ENCODE measurements around the gene CAST.
"Not testable (repeated sequence)": the region's sequence is repeated elsewhere in the genome, so short reads cannot be mapped to it uniquely, and the experiment has no call there.

Gene CAST

GRCh38 chr5:96730586-96730985, 68.4 kb downstream of the CAST start:
- Mint-ChIP-seq H3K9me3 (no peaks in the 10 kb centered on the region), H3K4me1 (peaks cover 16% of the 10 kb centered on the region), H3K27ac (no peak overlapping the region), H3K4me3 (no peak overlapping the region), H3K36me3 (peaks cover 56% of the 10 kb centered on the region)
- DNase-seq (ENCODE audit: low spot score in 2 of 2) (no peak), ATAC-seq (no peak)

GRCh38 chr5:96733771-96734500, 71.8 kb downstream of the CAST start:
- H3K4me3 Mint-ChIP-seq, result no peak overlapping the region
- H3K27ac Mint-ChIP-seq, result peak overlapping the region; percentile 58
- peaks cover 61% of the 10 kb centered on the region for H3K36me3 Mint-ChIP-seq
- peaks cover 17% of the 10 kb centered on the region for H3K4me1 Mint-ChIP-seq
- no peaks in the 10 kb centered on the region for H3K9me3 Mint-ChIP-seq
- DNase-seq (ENCODE audit: low spot score in 2 of 2) (no peak), ATAC-seq (no peak)

- no peaks in the 10 kb centered on the region for H3K9me3 Mint-ChIP-seq
- peaks cover 66% of the 10 kb centered on the region for H3K36me3 Mint-ChIP-seq
- no peak overlapping the region for H3K4me3 Mint-ChIP-seq
- H3K4me1 Mint-ChIP-seq, result peaks cover 17% of the 10 kb centered on the region
- peak overlapping the region; percentile 58 for H3K27ac Mint-ChIP-seq
- peak; percentile 43 for ATAC-seq
- no peak for DNase-seq (ENCODE audit: low spot score in 2 of 2)
Observed at GRCh38 chr5:96734871-96735325, 72.7 kb downstream of the CAST start.

DNA sequence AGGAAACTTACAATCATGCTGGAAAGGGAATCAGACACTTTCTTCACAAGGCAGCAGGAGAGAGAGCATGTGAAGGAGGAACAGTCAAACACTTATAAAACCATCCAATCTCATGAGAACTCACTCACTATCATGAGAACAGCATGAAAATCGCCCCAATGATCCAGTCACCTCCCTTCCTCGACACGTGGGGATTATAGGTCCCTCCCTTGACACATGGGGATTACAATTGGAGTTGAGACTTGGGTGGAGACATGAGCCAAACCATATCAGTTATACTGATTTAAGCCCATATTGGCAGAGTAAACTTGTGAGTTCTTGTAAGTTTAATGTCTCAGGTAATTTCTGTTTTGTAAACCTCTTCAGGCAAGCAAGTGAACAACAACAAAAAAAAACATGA, 74.8 kb downstream of the CAST start:
- H3K9me3 Mint-ChIP-seq, result no peaks in the 10 kb centered on the region
- H3K4me3 Mint-ChIP-seq, result no peak overlapping the region
- peaks cover 70% of the 10 kb centered on the region for H3K36me3 Mint-ChIP-seq
- DNase-seq (ENCODE audit: low spot score in 2 of 2) (no peak), ATAC-seq (no peak)
- peak overlapping the region; percentile 55 for H3K27ac Mint-ChIP-seq
- H3K4me1 Mint-ChIP-seq, result peaks cover 17% of the 10 kb centered on the region

GRCh38 chr5:96741106-96741505, 78.9 kb downstream of the CAST start:
- H3K4me3 Mint-ChIP-seq, result no peak overlapping the region
- no peak for DNase-seq (ENCODE audit: low spot score in 2 of 2)
- H3K9me3 Mint-ChIP-seq, result no peaks in the 10 kb centered on the region
- peaks cover 99% of the 10 kb centered on the region for H3K36me3 Mint-ChIP-seq
- H3K27ac Mint-ChIP-seq, result peak overlapping the region; percentile 89
- no peak for ATAC-seq
- peaks cover 9% of the 10 kb centered on the region for H3K4me1 Mint-ChIP-seq

DNA sequence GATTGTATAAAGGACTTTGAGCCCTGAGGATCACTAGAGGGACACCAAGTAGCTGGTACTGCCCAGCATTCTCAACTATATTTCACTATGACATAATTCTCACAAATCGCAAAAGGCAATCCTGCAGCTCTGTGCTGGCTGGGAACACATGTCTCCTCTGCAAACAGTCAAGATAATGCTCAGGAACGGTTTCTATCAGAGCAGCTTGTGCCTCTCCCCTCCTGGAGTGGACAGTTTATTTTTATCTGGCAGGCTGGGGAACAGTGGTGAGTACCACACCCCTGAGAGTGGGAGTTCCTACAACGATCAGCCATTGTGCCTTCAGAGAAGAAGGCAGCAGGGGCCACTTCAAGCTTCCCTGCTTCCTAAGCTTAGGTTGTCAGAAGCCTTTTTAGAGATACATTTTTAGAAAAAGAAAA, 79.7 kb downstream of the CAST start:
- H3K27ac Mint-ChIP-seq, result peak overlapping the region; percentile 89

GRCh38 chr5:96742538-96742937, 80.4 kb downstream of the CAST start:
- Mint-ChIP-seq H3K4me3 (no peak overlapping the region), H3K4me1 (peaks cover 12% of the 10 kb centered on the region), H3K27ac (peak overlapping the region; percentile 89), H3K9me3 (no peaks in the 10 kb centered on the region), H3K36me3 (peaks cover 99% of the 10 kb centered on the region)
- DNase-seq (ENCODE audit: low spot score in 2 of 2) (no peak), ATAC-seq (no peak)

More for the DNA sequence above, 79.7 kb downstream of the CAST start:
- Mint-ChIP-seq H3K9me3 (no peaks in the 10 kb centered on the region), H3K4me1 (peaks cover 12% of the 10 kb centered on the region), H3K4me3 (no peak overlapping the region), H3K36me3 (peaks cover 99% of the 10 kb centered on the region)
- ATAC-seq (no peak), DNase-seq (ENCODE audit: low spot score in 2 of 2) (no peak)

- peaks cover 99% of the 10 kb centered on the region for H3K36me3 Mint-ChIP-seq
- no peak for DNase-seq (ENCODE audit: low spot score in 2 of 2)
- H3K4me3 Mint-ChIP-seq, result no peak overlapping the region
- peak overlapping the region; percentile 89 for H3K27ac Mint-ChIP-seq
- H3K9me3 Mint-ChIP-seq, result no peaks in the 10 kb centered on the region
- ATAC-seq, result no peak
- H3K4me1 Mint-ChIP-seq, result peaks cover 12% of the 10 kb centered on the region
Observed at GRCh38 chr5:96743065-96743768, 81.0 kb downstream of the CAST start.

DNA sequence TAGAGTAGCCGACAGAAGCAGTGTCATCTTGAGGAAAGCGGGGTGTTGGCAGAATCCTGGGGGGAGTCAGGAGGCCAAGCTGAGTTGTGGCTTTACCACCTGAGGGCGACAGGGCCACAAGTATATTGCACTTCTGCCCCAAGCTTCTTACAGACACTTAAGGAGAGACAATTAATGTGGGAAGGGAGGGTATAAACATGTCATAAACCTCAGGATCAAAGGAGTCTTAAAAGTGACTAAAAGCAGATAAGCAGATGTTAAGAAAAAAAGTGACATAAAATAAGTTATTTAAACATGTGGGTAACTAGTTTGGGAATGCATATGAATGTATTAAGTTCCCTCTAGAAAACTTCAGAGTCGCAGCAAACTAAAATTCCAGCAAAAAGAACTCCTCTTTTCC, 81.6 kb downstream of the CAST start:
- Mint-ChIP-seq H3K9me3 (no peaks in the 10 kb centered on the region), H3K4me3 (no peak overlapping the region), H3K36me3 (peaks cover 99% of the 10 kb centered on the region), H3K4me1 (peaks cover 12% of the 10 kb centered on the region), H3K27ac (peak overlapping the region; percentile 89)
- no peak for DNase-seq (ENCODE audit: low spot score in 2 of 2)
- ATAC-seq, result no peak

GRCh38 chr5:96744218-96744617, 82.0 kb downstream of the CAST start:
- peaks cover 99% of the 10 kb centered on the region for H3K36me3 Mint-ChIP-seq

DNA sequence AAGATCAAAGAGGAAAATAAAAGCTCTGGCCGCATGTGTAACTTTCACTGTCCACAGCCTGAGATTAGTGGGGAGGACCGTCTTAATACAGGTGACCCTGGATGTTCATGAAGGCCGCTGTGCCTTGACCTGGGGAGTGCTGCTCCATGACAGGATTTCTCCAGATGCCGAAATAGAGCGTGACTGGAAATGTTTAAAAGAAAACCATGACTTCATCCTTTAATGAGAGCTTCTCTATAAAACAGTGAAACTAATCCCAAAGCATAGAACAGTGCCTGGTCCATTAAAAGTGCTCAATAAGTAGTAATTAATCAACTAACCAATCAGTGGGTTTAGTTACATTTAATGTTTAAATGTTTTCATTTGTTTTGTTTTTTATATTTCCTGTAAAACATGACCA, 82.8 kb downstream of the CAST start:
- peaks cover 96% of the 10 kb centered on the region for H3K36me3 Mint-ChIP-seq
- peaks cover 12% of the 10 kb centered on the region for H3K4me1 Mint-ChIP-seq
- ATAC-seq, result no peak
- peak overlapping the region; percentile 89 for H3K27ac Mint-ChIP-seq
- no peaks in the 10 kb centered on the region for H3K9me3 Mint-ChIP-seq
- DNase-seq (ENCODE audit: low spot score in 2 of 2), result no peak
- H3K4me3 Mint-ChIP-seq, result no peak overlapping the region

More at GRCh38 chr5:96744218-96744617, 82.0 kb downstream of the CAST start:
- not testable (repeated sequence) for DNase-seq (ENCODE audit: low spot score in 2 of 2); H3K9me3 Mint-ChIP-seq; H3K4me3 Mint-ChIP-seq; ATAC-seq
- peaks cover 12% of the 10 kb centered on the region for H3K4me1 Mint-ChIP-seq
- H3K27ac Mint-ChIP-seq, result peak overlapping the region; percentile 89

DNA sequence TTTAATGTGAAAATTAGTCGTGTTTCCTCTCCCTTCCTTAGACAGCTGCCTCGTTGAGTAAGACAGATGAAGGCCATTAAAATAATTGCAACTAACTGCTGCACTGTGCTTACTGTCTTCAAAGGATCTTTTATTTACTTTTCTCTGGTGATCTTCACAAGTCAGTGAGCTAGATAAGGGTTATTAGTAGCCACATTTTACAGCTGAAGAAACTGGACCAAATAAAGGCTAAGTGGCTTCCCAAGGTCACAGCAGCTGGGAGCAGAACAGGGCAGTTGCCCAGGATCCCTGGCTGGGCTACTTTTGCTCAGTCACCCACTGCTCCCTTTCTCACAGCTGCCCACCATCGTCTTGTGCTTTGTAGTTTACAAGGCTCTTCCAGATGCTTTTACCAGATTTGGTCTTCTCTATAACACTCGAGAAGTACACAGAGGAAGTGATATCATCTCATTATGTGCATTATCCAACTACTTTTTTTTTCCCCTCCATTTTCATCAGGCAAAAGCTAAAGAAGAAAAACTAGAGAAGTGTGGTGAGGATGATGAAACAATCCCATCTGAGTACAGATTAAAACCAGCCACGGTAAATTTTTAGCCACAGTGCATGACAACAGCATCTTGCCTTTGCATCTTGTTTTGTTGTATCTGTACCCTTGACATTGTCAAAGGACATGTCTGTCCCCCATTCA, 83.8 kb downstream of the CAST start:
- ATAC-seq (peak; percentile 16), DNase-seq (ENCODE audit: low spot score in 2 of 2) (no peak)
- Mint-ChIP-seq H3K9me3 (no peaks in the 10 kb centered on the region), H3K36me3 (peaks cover 95% of the 10 kb centered on the region), H3K4me1 (peaks cover 12% of the 10 kb centered on the region), H3K27ac (peak overlapping the region; percentile 89), H3K4me3 (no peak overlapping the region)

DNA sequence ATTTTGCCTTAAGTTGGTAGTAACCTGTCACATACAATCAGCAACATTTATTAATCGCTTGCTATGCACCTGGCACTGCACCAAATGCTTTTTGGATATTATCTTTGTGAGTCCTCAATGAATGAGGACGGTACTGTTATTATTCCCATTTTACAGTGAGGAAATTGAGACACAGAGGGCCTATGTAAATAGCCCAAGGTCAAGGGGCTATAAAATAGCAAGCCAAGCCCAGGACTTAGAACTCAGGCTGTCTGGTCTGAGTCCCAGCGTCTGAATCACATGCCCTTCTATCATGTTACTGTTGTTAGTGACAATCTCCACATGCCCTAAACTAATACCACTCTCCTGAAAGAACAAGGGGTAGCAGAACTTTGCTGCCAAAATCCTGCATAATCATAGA, 85.5 kb downstream of the CAST start:
- H3K27ac Mint-ChIP-seq, result no peak overlapping the region
- H3K9me3 Mint-ChIP-seq, result no peaks in the 10 kb centered on the region
- H3K36me3 Mint-ChIP-seq, result peaks cover 91% of the 10 kb centered on the region
- no peak for DNase-seq (ENCODE audit: low spot score in 2 of 2)
- ATAC-seq, result no peak
- peaks cover 12% of the 10 kb centered on the region for H3K4me1 Mint-ChIP-seq
- no peak overlapping the region for H3K4me3 Mint-ChIP-seq

GRCh38 chr5:96750110-96750822, 88.1 kb downstream of the CAST start:
- H3K4me1 Mint-ChIP-seq, result peaks cover 11% of the 10 kb centered on the region
- peak overlapping the region; percentile 51 for H3K27ac Mint-ChIP-seq

More at GRCh38 chr5:96750110-96750822, 88.1 kb downstream of the CAST start:
- ATAC-seq, result no peak
- DNase-seq (ENCODE audit: low spot score in 2 of 2), result no peak
- no peaks in the 10 kb centered on the region for H3K9me3 Mint-ChIP-seq
- H3K4me3 Mint-ChIP-seq, result no peak overlapping the region
- H3K36me3 Mint-ChIP-seq, result peaks cover 91% of the 10 kb centered on the region

All from stimulated activated effector memory CD8-positive, alpha-beta T cell treated with anti-CD3 and anti-CD28 coated beads, Interleukin-12 subunit alpha, Interleukin-12 subunit beta, amount 100 ng/mL, for 72 hours (primary cell).